GM11168 (cell line): ENCODE measurements around the gene CASTOR2.

Experiments
- in situ Hi-C: fragments of 300-500 bp; cut with MboI; formaldehyde crosslinking; loops from one replicate; pipeline ENCODE4 v1.12.0; 2022; ENCODE audit warnings: low sequenced_read_pairs; ENCODE audit not compliant: unreplicated experiment

The CASTOR2 gene

GRCh38 chr7:75048435-75049379 lies 84.2 kb downstream of the CASTOR2 start:
- in situ Hi-C loops: no loop called here

GRCh38 chr7:75049817-75050216 lies 85.3 kb downstream of the CASTOR2 start:
- in situ Hi-C loops: loop anchor here (25.0 kb wide), 2 partner anchors 387 to 587 kb away; no protein-coding TSS in a partner anchor

GRCh38 chr7:75050501-75050900 lies 86.0 kb downstream of the CASTOR2 start:
- in situ Hi-C loops: loop anchor here (25.0 kb wide), 2 partner anchors 387 to 587 kb away; no protein-coding TSS in a partner anchor

GRCh38 chr7:75054744-75055143 lies 90.2 kb downstream of the CASTOR2 start:
- in situ Hi-C loops: loop anchor here (25.0 kb wide), 2 partner anchors 383 to 583 kb away; no protein-coding TSS in a partner anchor

GRCh38 chr7:75055155-75055554 lies 90.7 kb downstream of the CASTOR2 start:
- in situ Hi-C loops: loop anchor here (25.0 kb wide), 2 partner anchors 382 to 582 kb away; no protein-coding TSS in a partner anchor

- in situ Hi-C loops: loop anchor here (25.0 kb wide), 2 partner anchors 381 to 581 kb away; no protein-coding TSS in a partner anchor
Measured at GRCh38 chr7:75055830-75056772, 91.6 kb downstream of the CASTOR2 start.

GRCh38 chr7:75058406-75058805 lies 93.9 kb downstream of the CASTOR2 start:
- in situ Hi-C loops: loop anchor here (25.0 kb wide), 2 partner anchors 379 to 579 kb away; no protein-coding TSS in a partner anchor

- in situ Hi-C loops: loop anchor here (25.0 kb wide), 2 partner anchors 373 to 573 kb away; no protein-coding TSS in a partner anchor
Measured at GRCh38 chr7:75064291-75064690, 99.8 kb downstream of the CASTOR2 start.

GRCh38 chr7:75064801-75065200 lies 100.3 kb downstream of the CASTOR2 start:
- in situ Hi-C loops: loop anchor here (25.0 kb wide), 2 partner anchors 372 to 572 kb away; no protein-coding TSS in a partner anchor

GRCh38 chr7:75066521-75066920 lies 102.0 kb downstream of the CASTOR2 start:
- in situ Hi-C loops: loop anchor here (25.0 kb wide), 2 partner anchors 371 to 571 kb away; no protein-coding TSS in a partner anchor

- in situ Hi-C loops: loop anchor here (25.0 kb wide), 2 partner anchors 364 to 564 kb away; no protein-coding TSS in a partner anchor
Measured at GRCh38 chr7:75072981-75073283, 108.4 kb downstream of the CASTOR2 start.

- in situ Hi-C loops: loop anchor here (25.0 kb wide), 2 partner anchors 363 to 563 kb away; no protein-coding TSS in a partner anchor
Measured at GRCh38 chr7:75074262-75074641, 109.7 kb downstream of the CASTOR2 start.
